H9 (cell line): ENCODE data around the gene TCERG1L. TPM values are rescaled to one million over a fixed set of nuclear protein-coding genes. Genes with fewer than 3 reads are reported as not detected.

Experiments used
- DNase-seq: peaks from one replicate; pipeline ENCODE4 v3.0.0-alpha.2; 2017
- H2AFZ ChIP-seq: one replicate; pipeline ENCODE4 v1.6.1; 2013; ENCODE audit warnings: mild to moderate bottlenecking, low read length, control low read depth, moderate library complexity
- H2AK5ac ChIP-seq: 2 replicates; pipeline ENCODE4 v1.6.1; 2013; ENCODE audit warnings: low read length, control low read depth, mixed read lengths; ENCODE audit not compliant: insufficient read length
- H2BK120ac ChIP-seq: one replicate; pipeline ENCODE4 v1.6.1; 2013; ENCODE audit warnings: low read depth, mild to moderate bottlenecking, low read length, control low read depth, inconsistent platforms; ENCODE audit not compliant: poor library complexity, severe bottlenecking
- H2BK12ac ChIP-seq: 2 replicates; pipeline ENCODE4 v1.6.1; 2013; ENCODE audit warnings: low read length, control low read depth, mixed read lengths, low read depth; ENCODE audit not compliant: insufficient read length
- H2BK15ac ChIP-seq: 2 replicates; pipeline ENCODE4 v1.6.1; 2013; ENCODE audit warnings: low read depth, low read length, control low read depth
- H2BK20ac ChIP-seq: one replicate; pipeline ENCODE4 v1.6.1; 2013; ENCODE audit warnings: low read depth, mild to moderate bottlenecking, low read length, control low read depth, inconsistent platforms; ENCODE audit not compliant: poor library complexity, severe bottlenecking
- H2BK5ac ChIP-seq: 2 replicates; pipeline ENCODE4 v1.6.1; 2013; ENCODE audit warnings: low read length, control low read depth, mixed read lengths; ENCODE audit not compliant: insufficient read length
- H3K14ac ChIP-seq: 2 replicates; pipeline ENCODE4 v1.6.1; 2013; ENCODE audit warnings: low read length, control low read depth; ENCODE audit not compliant: insufficient read depth
- H3K18ac ChIP-seq: 2 replicates; pipeline ENCODE4 v1.6.1; 2013; ENCODE audit warnings: low read depth, mild to moderate bottlenecking, mixed read lengths, low read length, control low read depth; ENCODE audit not compliant: insufficient read length
- H3K23ac ChIP-seq: 2 replicates; pipeline ENCODE4 v1.6.1; 2013; ENCODE audit warnings: low read length, control low read depth, mixed read lengths, low read depth; ENCODE audit not compliant: insufficient read length
- H3K23me2 ChIP-seq: 2 replicates; pipeline ENCODE4 v1.6.1; 2013; ENCODE audit warnings: low read depth, mild to moderate bottlenecking, mixed read lengths, low read length, control low read depth; ENCODE audit not compliant: insufficient read length, poor library complexity, severe bottlenecking
- H3K27ac ChIP-seq: 2 replicates; pipeline ENCODE4 v1.5.1; 2013; ENCODE audit warnings: low read length, control low read depth, mixed read lengths, low read depth; ENCODE audit not compliant: insufficient read length
- H3K27me3 ChIP-seq: 2 replicates; pipeline ENCODE4 v1.6.1; 2013; ENCODE audit warnings: low read length, control low read depth, inconsistent platforms; ENCODE audit not compliant: insufficient read depth
- H3K4ac ChIP-seq: 2 replicates; pipeline ENCODE4 v1.6.1; 2013; ENCODE audit warnings: low read depth, mild to moderate bottlenecking, control low read depth, inconsistent platforms, low read length, moderate library complexity
- H3K4me1 ChIP-seq: 2 replicates; pipeline ENCODE4 v1.6.1; 2013; ENCODE audit warnings: low read length, control low read depth, inconsistent platforms; ENCODE audit not compliant: insufficient read depth
- H3K4me2 ChIP-seq: 2 replicates; pipeline ENCODE4 v1.6.1; 2013; ENCODE audit warnings: low read length, control low read depth, mixed read lengths; ENCODE audit not compliant: insufficient read length, insufficient read depth
- H3K56ac ChIP-seq: 2 replicates; pipeline ENCODE4 v1.6.1; 2013; ENCODE audit warnings: low read depth, mild to moderate bottlenecking, mixed read lengths, low read length, control low read depth; ENCODE audit not compliant: insufficient read length
- H3K79me1 ChIP-seq: 2 replicates; pipeline ENCODE4 v1.6.1; 2013; ENCODE audit warnings: low read depth, mild to moderate bottlenecking, moderate library complexity, low read length, control low read depth, inconsistent platforms; ENCODE audit not compliant: insufficient read depth, poor library complexity, severe bottlenecking
- H3K79me2 ChIP-seq: 2 replicates; pipeline ENCODE4 v1.6.1; 2013; ENCODE audit warnings: low read length, control low read depth, inconsistent platforms; ENCODE audit not compliant: insufficient read depth
- H3K9ac ChIP-seq: 2 replicates; pipeline ENCODE4 v1.6.1; 2013; ENCODE audit warnings: low read length, control low read depth, mixed read lengths; ENCODE audit not compliant: insufficient read length; ENCODE audit errors: extremely low read depth
- H3K9me3 ChIP-seq: one replicate; pipeline ENCODE4 v1.6.1; 2013; ENCODE audit warnings: low read depth, low read length, inconsistent platforms; ENCODE audit not compliant: control insufficient read depth
- H3T11ph ChIP-seq: one replicate; pipeline ENCODE4 v1.6.1; 2013; ENCODE audit warnings: mild to moderate bottlenecking, low read length, control low read depth, inconsistent platforms
- H4K20me1 ChIP-seq: one replicate; pipeline ENCODE4 v1.6.1; 2013; ENCODE audit not compliant: control insufficient read depth, insufficient read length, insufficient read depth
- H4K5ac ChIP-seq: 2 replicates; pipeline ENCODE4 v1.6.1; 2013; ENCODE audit warnings: low read depth, mild to moderate bottlenecking, mixed read lengths, low read length, control low read depth; ENCODE audit not compliant: insufficient read length
- H4K8ac ChIP-seq: replicated peaks from 2 replicates; pipeline ENCODE4 v1.6.1; 2013; ENCODE audit warnings: low read length, control low read depth, mixed read lengths, low read depth; ENCODE audit not compliant: insufficient read length
- H4K91ac ChIP-seq: 2 replicates; pipeline ENCODE4 v1.6.1; 2013; ENCODE audit warnings: low read depth, mild to moderate bottlenecking, moderate library complexity, mixed read lengths, low read length, control low read depth; ENCODE audit not compliant: insufficient read length
- H3K27ac Mint-ChIP-seq, 3 experiments: 2 replicates in 2 of 3; 3 replicates in 1 of 3; pipeline ENCODE4 v1.8.0; 2020 to 2021; ENCODE audit warnings: mixed read lengths in 3 of 3, mild to moderate bottlenecking in 1 of 3, moderate library complexity in 1 of 3
- H3K27me3 Mint-ChIP-seq: 2 replicates; pipeline ENCODE4 v1.8.0; 2021; ENCODE audit warnings: low read depth, mild to moderate bottlenecking, moderate library complexity, mixed read lengths
- H3K36me3 Mint-ChIP-seq, 3 experiments: 2 replicates in 2 of 3; 3 replicates in 1 of 3; pipeline ENCODE4 v1.8.0; 2020 to 2021; ENCODE audit warnings: low read depth in 3 of 3, mixed read lengths in 3 of 3; ENCODE audit not compliant: insufficient read depth in 1 of 3
- H3K4me1 Mint-ChIP-seq, 2 experiments: 2 replicates each; pipeline ENCODE4 v1.8.0; 2020; ENCODE audit warnings: mixed read lengths in 2 of 2
- H3K4me3 Mint-ChIP-seq, 2 experiments: 2 replicates in 1 of 2; 3 replicates in 1 of 2; pipeline ENCODE4 v1.8.0; 2020 to 2021; ENCODE audit warnings: mild to moderate bottlenecking in 2 of 2, mixed read lengths in 2 of 2, moderate library complexity in 1 of 2
- H3K9me3 Mint-ChIP-seq, 2 experiments: 2 replicates in 1 of 2; 3 replicates in 1 of 2; pipeline ENCODE4 v1.8.0; 2020; ENCODE audit warnings: mild to moderate bottlenecking in 2 of 2, mixed read lengths in 2 of 2, moderate library complexity in 1 of 2
- WGBS: extraction: QIAGEN DNeasy Blood & Tissue Kit; methylation state at CpG from one replicate; pipeline ENCODE4 v1.1.7; 2013; ENCODE audit warnings: missing lambda C conversion rate, low lambda C conversion rate, mixed read lengths; ENCODE audit not compliant: insufficient read length; ENCODE audit errors: extremely low coverage; 5-methylcytosine and 5-hydroxymethylcytosine counted together
- total RNA-seq: library from RNA; stranded (reverse); gene quantifications from 2 replicates; pipeline ENCODE4 v1.2.1, GENCODE V29; 2021
- TF ChIP-seq, protein P1 (sequence below): fragments of 200-600 bp; sonication (generic); conservative IDR thresholded peaks from 3 replicates; pipeline ENCODE4 v1.8.0; 2021; ENCODE audit warnings: antibody characterized with exemption, mild to moderate bottlenecking

The TCERG1L gene
- total RNA-seq, 1 experiment from 2014 or later = 3.3 TPM

DNA sequence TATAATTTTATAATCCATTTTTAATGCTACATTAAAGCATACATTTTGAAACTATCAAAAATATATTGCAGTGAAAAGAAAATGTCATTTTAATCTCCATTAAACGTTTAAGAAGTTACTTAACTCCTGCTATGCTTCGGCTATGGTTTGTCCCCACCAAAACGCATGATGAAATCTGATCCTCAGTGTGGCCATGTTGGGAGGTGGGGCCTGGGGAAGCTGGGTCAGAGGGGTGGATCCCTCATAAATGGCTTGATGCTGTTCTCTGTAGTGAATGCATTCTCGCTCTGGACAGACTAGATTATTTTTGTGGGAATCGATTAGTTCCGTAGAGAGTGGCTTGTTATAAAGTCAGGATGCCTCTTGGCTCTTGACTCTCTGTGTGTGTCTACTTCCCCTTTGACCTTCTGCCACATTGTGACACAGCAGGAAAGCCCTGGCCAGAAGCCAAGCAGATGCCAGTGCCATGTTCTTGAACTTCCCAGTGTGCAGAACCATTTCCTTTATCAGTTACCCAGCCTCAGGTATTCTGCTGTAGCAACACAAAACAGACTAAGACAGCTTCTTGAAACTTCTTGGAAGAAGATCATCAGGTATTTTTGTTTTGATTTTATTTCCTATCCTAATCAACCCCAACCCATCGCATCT lies 77.8 kb downstream of the TCERG1L start:
- Histone ChIP-seq H3K14ac (no peak overlapping the region), H2BK15ac (no peak overlapping the region), H2BK5ac (no peak overlapping the region), H3K27ac (no peak overlapping the region), H3T11ph (no peak overlapping the region), H3K4me2 (no peak overlapping the region), H2BK20ac (no peak overlapping the region), H3K4ac (no peak overlapping the region), H3K27me3 (no peaks in the 10 kb centered on the region), H2BK12ac (no peak overlapping the region), H4K8ac (no peak overlapping the region), H3K79me2 (no peaks in the 10 kb centered on the region), H4K91ac (no peak overlapping the region), H4K20me1 (no peaks in the 10 kb centered on the region), H3K79me1 (no peaks in the 10 kb centered on the region), H3K18ac (no peak overlapping the region), H2BK120ac (no peak overlapping the region), H4K5ac (no peak overlapping the region), H3K9me3 (no peaks in the 10 kb centered on the region), H3K23me2 (no peaks in the 10 kb centered on the region), H3K4me1 (no peaks in the 10 kb centered on the region; the same call in 1 of the 2 replicates), H2AFZ (no peak overlapping the region), H3K23ac (no peak overlapping the region), H3K56ac (no peak overlapping the region), H3K9ac (no peak overlapping the region), H2AK5ac (no peak overlapping the region)
- no peaks in the 10 kb centered on the region for H3K27me3 Mint-ChIP-seq
- 0 out of 5 replicates have a peak overlapping the region, but pooled peaks of 1 of the 2 experiments have one; percentile 19 for H3K4me3 Mint-ChIP-seq
- H3K36me3 Mint-ChIP-seq = peaks cover 2 to 17% (median 5%) of the 10 kb centered on the region in 3 experiments; a peak in 5 of 7 replicates
- no peak for DNase-seq
- H3K27ac Mint-ChIP-seq = peak overlapping the region in 1 of 3 experiments; percentile 41; a peak in 1 of 7 replicates
- peaks cover 15% of the 10 kb centered on the region in 2 experiments for H3K4me1 Mint-ChIP-seq
- no CpG with 5 or more reads among the region's 7 CpGs for WGBS
- TF ChIP-seq, protein P1, sequence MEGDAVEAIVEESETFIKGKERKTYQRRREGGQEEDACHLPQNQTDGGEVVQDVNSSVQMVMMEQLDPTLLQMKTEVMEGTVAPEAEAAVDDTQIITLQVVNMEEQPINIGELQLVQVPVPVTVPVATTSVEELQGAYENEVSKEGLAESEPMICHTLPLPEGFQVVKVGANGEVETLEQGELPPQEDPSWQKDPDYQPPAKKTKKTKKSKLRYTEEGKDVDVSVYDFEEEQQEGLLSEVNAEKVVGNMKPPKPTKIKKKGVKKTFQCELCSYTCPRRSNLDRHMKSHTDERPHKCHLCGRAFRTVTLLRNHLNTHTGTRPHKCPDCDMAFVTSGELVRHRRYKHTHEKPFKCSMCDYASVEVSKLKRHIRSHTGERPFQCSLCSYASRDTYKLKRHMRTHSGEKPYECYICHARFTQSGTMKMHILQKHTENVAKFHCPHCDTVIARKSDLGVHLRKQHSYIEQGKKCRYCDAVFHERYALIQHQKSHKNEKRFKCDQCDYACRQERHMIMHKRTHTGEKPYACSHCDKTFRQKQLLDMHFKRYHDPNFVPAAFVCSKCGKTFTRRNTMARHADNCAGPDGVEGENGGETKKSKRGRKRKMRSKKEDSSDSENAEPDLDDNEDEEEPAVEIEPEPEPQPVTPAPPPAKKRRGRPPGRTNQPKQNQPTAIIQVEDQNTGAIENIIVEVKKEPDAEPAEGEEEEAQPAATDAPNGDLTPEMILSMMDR = no peak
- H3K9me3 Mint-ChIP-seq = peaks cover 7 to 11% of the 10 kb centered on the region in 2 experiments; a peak in 3 of 5 replicates
